Stomach (tissue), 4 donors: ENCODE results near the gene BPGM.

ENCODE experiments used
- EP300 ChIP-seq: sonication (generic); formaldehyde crosslinking; IDR thresholded peaks from one replicate; pipeline ENCODE4 v1.6.1; 2017; ENCODE audit warnings: antibody characterized with exemption
- POLR2A ChIP-seq, 4 donors: fragments of 450-650 bp; IDR thresholded peaks; one replicate each; pipeline ENCODE4 v1.6.1; 2016; ENCODE audit warnings: antibody characterized with exemption in 4 of 4, control low read depth in 2 of 4, mild to moderate bottlenecking in 1 of 4, moderate library complexity in 1 of 4
- TF ChIP-seq, protein P1 (sequence below), 7 experiments: fragments of 450-650 bp in 4 of 7; fragments of 200-600 bp in 3 of 7; sonication (generic) in 3 of 7; IDR thresholded peaks; one replicate each; pipeline ENCODE4 v1.5.1; 2016 to 2019; ENCODE audit warnings: antibody characterized with exemption in 7 of 7, control low read depth in 2 of 7, mild to moderate bottlenecking in 1 of 7

DNA sequence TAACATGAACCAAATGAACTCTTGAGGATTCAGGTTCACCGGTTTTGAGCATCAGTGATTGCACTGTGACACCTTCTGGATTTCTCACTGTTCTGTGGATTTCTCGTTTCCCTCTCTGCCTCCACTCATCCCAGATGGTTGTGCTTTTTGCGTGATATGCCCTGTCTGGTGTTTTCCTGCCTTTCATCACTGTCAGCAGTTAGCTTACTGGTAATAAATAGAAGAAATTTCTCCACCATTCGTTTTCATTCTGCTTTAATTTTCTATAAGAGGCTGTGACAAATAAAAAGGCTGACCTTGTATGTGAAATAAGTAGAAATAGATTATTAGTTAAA, 16.2 kb downstream of the BPGM start:
- no peak for TF ChIP-seq EP300
- TF ChIP-seq, protein P1, sequence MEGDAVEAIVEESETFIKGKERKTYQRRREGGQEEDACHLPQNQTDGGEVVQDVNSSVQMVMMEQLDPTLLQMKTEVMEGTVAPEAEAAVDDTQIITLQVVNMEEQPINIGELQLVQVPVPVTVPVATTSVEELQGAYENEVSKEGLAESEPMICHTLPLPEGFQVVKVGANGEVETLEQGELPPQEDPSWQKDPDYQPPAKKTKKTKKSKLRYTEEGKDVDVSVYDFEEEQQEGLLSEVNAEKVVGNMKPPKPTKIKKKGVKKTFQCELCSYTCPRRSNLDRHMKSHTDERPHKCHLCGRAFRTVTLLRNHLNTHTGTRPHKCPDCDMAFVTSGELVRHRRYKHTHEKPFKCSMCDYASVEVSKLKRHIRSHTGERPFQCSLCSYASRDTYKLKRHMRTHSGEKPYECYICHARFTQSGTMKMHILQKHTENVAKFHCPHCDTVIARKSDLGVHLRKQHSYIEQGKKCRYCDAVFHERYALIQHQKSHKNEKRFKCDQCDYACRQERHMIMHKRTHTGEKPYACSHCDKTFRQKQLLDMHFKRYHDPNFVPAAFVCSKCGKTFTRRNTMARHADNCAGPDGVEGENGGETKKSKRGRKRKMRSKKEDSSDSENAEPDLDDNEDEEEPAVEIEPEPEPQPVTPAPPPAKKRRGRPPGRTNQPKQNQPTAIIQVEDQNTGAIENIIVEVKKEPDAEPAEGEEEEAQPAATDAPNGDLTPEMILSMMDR (IDR thresholded peaks at IDR 0.05) = no peak
- no peak for TF ChIP-seq POLR2A (IDR thresholded peaks at IDR 0.05)
